Heart left ventricle (tissue), 16 donors: ENCODE data around the gene PPM1F. TPM values are rescaled to one million over a fixed set of nuclear protein-coding genes. Genes with fewer than 3 reads are reported as not detected.
"Not testable (repeated sequence)": the region's sequence is repeated elsewhere in the genome, so short reads cannot be mapped to it uniquely, and the experiment has no call there.

ENCODE experiments used
- ATAC-seq, 4 donors: fragments of 200-7000 bp; cut with Tn5 transposase; one replicate each; pipeline ENCODE4 v1.9.1; 2020 to 2022; ENCODE audit warnings: moderate library complexity in 4 of 4, mild to moderate bottlenecking in 3 of 4, moderate number of reproducible peaks in 1 of 4
- DNase-seq, 5 donors: peaks; one replicate each; pipeline ENCODE4 v3.0.0-alpha.2; 2020
- H3K27ac ChIP-seq, 12 donors: fragments of 200-600 bp; sonication (generic) in 4 of 12; one replicate each; pipeline versions ENCODE4 v1.5.0 to v1.8.0; 2016 to 2022; ENCODE audit warnings: mild to moderate bottlenecking in 2 of 12
- H3K27me3 ChIP-seq, 9 donors: fragments of 200-600 bp; sonication (generic) in 2 of 9; one replicate each; pipeline versions ENCODE4 v1.5.1 to v1.8.0; 2016 to 2022; ENCODE audit warnings: mild to moderate bottlenecking in 3 of 9
- H3K36me3 ChIP-seq, 9 donors: fragments of 200-600 bp; sonication (generic) in 2 of 9; one replicate each; pipeline versions ENCODE4 v1.5.0 to v1.8.0; 2018 to 2022; ENCODE audit warnings: mild to moderate bottlenecking in 2 of 9
- H3K4me1 ChIP-seq, 12 donors: fragments of 200-600 bp; sonication (generic) in 4 of 12; one replicate each; pipeline versions ENCODE4 v1.5.0 to v1.8.0; 2016 to 2022; ENCODE audit warnings: mild to moderate bottlenecking in 3 of 12
- H3K4me3 ChIP-seq, 12 donors: fragments of 200-600 bp; sonication (generic) in 4 of 12; one replicate each; pipeline versions ENCODE4 v1.5.0 to v1.8.0; 2017 to 2022; ENCODE audit warnings: mild to moderate bottlenecking in 9 of 12, moderate library complexity in 4 of 12
- H3K9me3 ChIP-seq, 12 donors: fragments of 200-600 bp; sonication (generic) in 4 of 12; one replicate each; pipeline versions ENCODE4 v1.5.0 to v1.8.0; 2016 to 2022; ENCODE audit warnings: mild to moderate bottlenecking in 1 of 12
- CTCF ChIP-seq, 12 donors: fragments of 200-600 bp; sonication (generic) in 4 of 12; IDR thresholded peaks; one replicate each; pipeline versions ENCODE4 v1.5.0 to v1.8.0; 2018 to 2022; ENCODE audit warnings: antibody characterized with exemption in 12 of 12, mild to moderate bottlenecking in 5 of 12
- POLR2A ChIP-seq, 2 donors: fragments of 450-650 bp; IDR thresholded peaks; one replicate each; pipeline ENCODE4 v1.6.1; 2017; ENCODE audit warnings: antibody characterized with exemption in 2 of 2, mild to moderate bottlenecking in 2 of 2, moderate library complexity in 2 of 2
- WGBS, 4 donors: extraction: QIAGEN DNeasy Blood & Tissue Kit in 2 of 4; methylation state at CpG; one replicate each; pipeline versions ENCODE4 v1.1.5 to v1.1.7; 2013 to 2018; 5-methylcytosine and 5-hydroxymethylcytosine counted together
- intact Hi-C, 10 donors: fragments of 100-400 bp; cut with DNase I; formaldehyde crosslinking; loops; one replicate each; pipeline versions ENCODE4 v1.11.1 to v1.14.2; 2022
- polyA plus RNA-seq, 2 donors: library from polyadenylated mRNA; stranded (reverse); fragments of 200-250 nt; gene quantifications; one replicate each; pipeline ENCODE4 v1.2.3, GENCODE V29; 2013
- total RNA-seq, 9 donors: library from RNA; depleted of rRNA in 2 of 9; stranded (reverse); fragments of >200 nt in 2 of 9; fragmentation: NEBNext Ultra II Directional in 3 of 9; extraction: Animal tissue kit (Norgen Biotek cat#: 25700) in 3 of 9; gene quantifications; one replicate each; pipeline versions ENCODE4 v1.1.0 to v1.2.4, GENCODE V29; 2016 to 2023
- donor health status: ischemic (EF 13 %, LVEDD 7.1; RV severe dilation, severe dysfunction).
- donor health status: healthy with polysubstance abuse.
- donor health status: DM: no; HTN: yes; CAD: no.
- donor health status: DM: no; HTN: no; CAD: no.
- donor health status: ischemic (EF 25% LVEDD 6.9; RV normal size, moderate dysfunction).
- donor health status: ischemic (EF 25% LVEDD 5.7; RV mildly dilated, moderate dysfunction).
- donor health status: healthy.
- donor health status: DM: yes; HTN: yes; CAD: no.
- donor health status: ischemic (EF 35%, LVEDD 5.7; RV mildly dilated, moderate dysfunction).
- donor health status: nonischemic (EF 11% LVEDD 7.7; RV severe dilation, severe dysfunction).
- donor health status: DM: yes; HTN: yes; CAD: no.
- donor health status: PGD.
- donor health status: ischemic (EF 29% LVEDD 5.4; RV normal size, mild dysfunction).
- donor health status: nonischemic (EF 23%, LVEDD 6.1; RV moderate dilation, normal function).

Gene PPM1F
- total and polyA plus RNA-seq, 11 donors: 12.1 to 51.1 (median 20.2) TPM

- Histone ChIP-seq H3K27me3 (no peaks in the 10 kb centered on the region), H3K4me3 (no peak overlapping the region), H3K9me3 (no peaks in the 10 kb centered on the region), H3K4me1 (no peaks in the 10 kb centered on the region), H3K36me3 (peaks cover 0 to 4% (median 0%) of the 10 kb centered on the region in 9 donors), H3K27ac (no peak overlapping the region)
- DNase-seq (no peak), ATAC-seq (no peak)
- intact Hi-C loops: loop anchor here in 1 of 10 donors (10.0 kb wide), 1 partner anchor 168 kb away; the partner anchor contains the start of gene YPEL1
- 89 to 93% (median 90%) methylated on average over 4 of the region's 4 CpGs for WGBS, 4 donors
- TF ChIP-seq CTCF (IDR thresholded peaks at IDR 0.05) (no peak), POLR2A (IDR thresholded peaks at IDR 0.05) (no peak)
These were observed 49.4 kb downstream of the PPM1F start for GRCh38 chr22:21903283-21903682.

GRCh38 chr22:21902296-21903087, 50.2 kb downstream of the PPM1F start:
- TF ChIP-seq POLR2A (IDR thresholded peaks at IDR 0.05) (no peak), CTCF (IDR thresholded peaks at IDR 0.05) (no peak)
- H3K27ac ChIP-seq: no peak overlapping the region
- peaks cover 0 to 4% (median 0%) of the 10 kb centered on the region in 9 donors for H3K36me3 ChIP-seq
- H3K9me3 ChIP-seq: no peaks in the 10 kb centered on the region
- intact Hi-C loops: loop anchor here in 1 of 10 donors (10.0 kb wide), 1 partner anchor 168 kb away; the partner anchor contains the start of gene YPEL1
- H3K4me1 ChIP-seq: no peaks in the 10 kb centered on the region
- WGBS, 4 donors: 91 to 96% (median 92%) methylated on average over 12 of the region's 12 CpGs
- DNase-seq (no peak), ATAC-seq (no peak)
- no peak overlapping the region for H3K4me3 ChIP-seq
- H3K27me3 ChIP-seq: no peaks in the 10 kb centered on the region

GRCh38 chr22:21898354-21898896, 54.2 kb downstream of the PPM1F start:
- Histone ChIP-seq H3K4me3 (no peak overlapping the region), H3K9me3 (peaks cover 0 to 4% (median 0%) of the 10 kb centered on the region in 12 donors), H3K36me3 (no peaks in the 10 kb centered on the region), H3K27ac (no peak overlapping the region), H3K27me3 (no peaks in the 10 kb centered on the region), H3K4me1 (no peaks in the 10 kb centered on the region)
- no peak for ATAC-seq
- intact Hi-C loops: no loop called here
- DNase-seq: no peak
- TF ChIP-seq POLR2A (IDR thresholded peaks at IDR 0.05): no peak
- no peak for TF ChIP-seq CTCF (IDR thresholded peaks at IDR 0.05)
- 59 to 85% (median 78%) methylated on average over 1 of the region's 1 CpG for WGBS, 4 donors

- WGBS, 4 donors: 94 to 98% (median 96%) methylated on average over 5 of the region's 5 CpGs
These were observed 55.6 kb downstream of the PPM1F start for GRCh38 chr22:21896951-21897513.

GRCh38 chr22:21896275-21896674, 56.4 kb downstream of the PPM1F start:
- 88 to 93% (median 90%) methylated on average over 4 of the region's 4 CpGs for WGBS, 4 donors
- H3K36me3 ChIP-seq, H3K27ac ChIP-seq, DNase-seq, H3K4me3 ChIP-seq, H3K27me3 ChIP-seq, ATAC-seq, H3K4me1 ChIP-seq, H3K9me3 ChIP-seq, intact Hi-C loops: not testable (repeated sequence)

More at GRCh38 chr22:21896951-21897513, 55.6 kb downstream of the PPM1F start:
- Histone ChIP-seq H3K27me3 (no peaks in the 10 kb centered on the region), H3K4me1 (no peaks in the 10 kb centered on the region), H3K4me3 (no peak overlapping the region), H3K36me3 (no peaks in the 10 kb centered on the region), H3K9me3 (peaks cover 0 to 4% (median 0%) of the 10 kb centered on the region in 12 donors), H3K27ac (no peak overlapping the region)
- ATAC-seq (no peak), DNase-seq (no peak)
- intact Hi-C loops: no loop called here
- TF ChIP-seq POLR2A (IDR thresholded peaks at IDR 0.05) (no peak), CTCF (IDR thresholded peaks at IDR 0.05) (no peak)
